HepG2 (cell line): Measurements from ENCODE around the gene DENND10. TPM values are rescaled to one million over a fixed set of nuclear protein-coding genes. Genes with fewer than 3 reads are reported as not detected.

Source experiments
- BCL6 ChIP-seq: IDR thresholded peaks from 2 replicates; pipeline ENCODE4 v1.6.1; 2016; ENCODE audit warnings: missing genetic modification reagents, missing compliant biosample characterization
- DRAP1 ChIP-seq: IDR thresholded peaks from 2 replicates; pipeline ENCODE4 v1.6.1; 2016; ENCODE audit warnings: missing genetic modification reagents, missing compliant biosample characterization
- DZIP1 ChIP-seq: sonication (generic); formaldehyde crosslinking; IDR thresholded peaks from 2 replicates; pipeline ENCODE4 v1.5.0; 2020; ENCODE audit warnings: mild to moderate bottlenecking, missing genetic modification reagents
- FOXA3 ChIP-seq: IDR thresholded peaks from 2 replicates; pipeline ENCODE4 v1.6.1; 2016; ENCODE audit warnings: missing genetic modification reagents, missing compliant biosample characterization
- FOXP4 ChIP-seq: sonication (generic); formaldehyde crosslinking; IDR thresholded peaks from 2 replicates; pipeline ENCODE4 v1.4.0; 2020; ENCODE audit warnings: missing genetic modification reagents
- GABPA ChIP-seq, 2 experiments: IDR thresholded peaks; 2 replicates each; pipeline ENCODE4 v1.6.1; 2011 to 2016; ENCODE audit warnings: low read depth in 2 of 2, low read length in 1 of 2, missing biosample characterization in 1 of 2, missing genetic modification characterization in 1 of 2
- HNRNPUL1 ChIP-seq: fragments of 200-400 bp; formaldehyde crosslinking; IDR thresholded peaks from 2 replicates; pipeline ENCODE4 v1.6.1; 2017; ENCODE audit warnings: low read depth, mild to moderate bottlenecking, low read length, moderate library complexity
- IKZF4 ChIP-seq: sonication (generic); formaldehyde crosslinking; IDR thresholded peaks from 2 replicates; pipeline ENCODE4 v1.5.1; 2020; ENCODE audit warnings: borderline replicate concordance, mild to moderate bottlenecking, low read depth, missing genetic modification reagents; ENCODE audit errors: not compliant biosample characterization
- KMT2B ChIP-seq: IDR thresholded peaks from 2 replicates; pipeline ENCODE4 v1.6.1; 2016; ENCODE audit warnings: missing genetic modification reagents, missing compliant biosample characterization
- MTA1 ChIP-seq: sonication (generic); formaldehyde crosslinking; IDR thresholded peaks from 2 replicates; pipeline ENCODE4 v1.4.0; 2020; ENCODE audit warnings: missing genetic modification reagents, mild to moderate bottlenecking, borderline replicate concordance
- NCOA2 ChIP-seq: sonication (generic); formaldehyde crosslinking; IDR thresholded peaks from 2 replicates; pipeline ENCODE4 v1.8.0; 2022; ENCODE audit warnings: inconsistent platforms
- NCOR1 ChIP-seq: fragments of 200-600 bp; sonication (generic); IDR thresholded peaks from 2 replicates; pipeline ENCODE4 v1.7.0; 2017; ENCODE audit warnings: antibody characterized with exemption, low read length, borderline replicate concordance
- NFE2L1 ChIP-seq: sonication (generic); formaldehyde crosslinking; IDR thresholded peaks from 2 replicates; pipeline ENCODE4 v1.4.0; 2020; ENCODE audit warnings: missing genetic modification reagents, mild to moderate bottlenecking, borderline replicate concordance
- PBX3 ChIP-seq: sonication (generic); formaldehyde crosslinking; IDR thresholded peaks from 2 replicates; pipeline ENCODE4 v1.8.1; 2023; ENCODE audit warnings: missing genetic modification reagents, inconsistent platforms, borderline replicate concordance
- RBAK ChIP-seq: sonication (generic); formaldehyde crosslinking; IDR thresholded peaks from 2 replicates; pipeline ENCODE4 v1.5.1; 2020; ENCODE audit warnings: mild to moderate bottlenecking, missing genetic modification reagents
- SOX13 ChIP-seq, 3 experiments: fragments of 450-650 bp in 1 of 3; sonication (generic) in 1 of 3; formaldehyde crosslinking in 1 of 3; IDR thresholded peaks in 2 of 3; conservative IDR thresholded peaks in 1 of 3; 2 replicates each; pipeline versions ENCODE4 v1.5.0 to v1.6.1; 2016 to 2020; ENCODE audit warnings: antibody characterized with exemption in 1 of 3, mild to moderate bottlenecking in 1 of 3, missing compliant biosample characterization in 1 of 3, missing genetic modification reagents in 1 of 3, moderate library complexity in 1 of 3
- YEATS4 ChIP-seq: sonication (generic); formaldehyde crosslinking; IDR thresholded peaks from 2 replicates; pipeline ENCODE4 v1.4.0; 2020; ENCODE audit warnings: missing genetic modification reagents, borderline replicate concordance
- ZNF225 ChIP-seq: sonication (generic); formaldehyde crosslinking; IDR thresholded peaks from 2 replicates; pipeline ENCODE4 v1.4.0; 2020; ENCODE audit warnings: mild to moderate bottlenecking, missing genetic modification reagents
- ZNF263 ChIP-seq: sonication (generic); formaldehyde crosslinking; IDR thresholded peaks from 2 replicates; pipeline ENCODE4 v1.4.0; 2020; ENCODE audit warnings: missing genetic modification reagents
- ZNF451 ChIP-seq: sonication (generic); formaldehyde crosslinking; IDR thresholded peaks from 2 replicates; pipeline ENCODE4 v1.5.0; 2020; ENCODE audit warnings: mild to moderate bottlenecking, missing genetic modification reagents
- ZNF790 ChIP-seq: sonication (generic); formaldehyde crosslinking; IDR thresholded peaks from 2 replicates; pipeline ENCODE4 v1.8.0; 2022; ENCODE audit warnings: missing genetic modification reagents, mild to moderate bottlenecking, borderline replicate concordance
- polyA plus RNA-seq, 8 experiments: library from polyadenylated mRNA; depleted of rRNA in 3 of 8; stranded (reverse) in 7 of 8; unstranded in 1 of 8; fragments of >200 nt; fragmentation: Illumina TruSeq in 4 of 8; extraction: Trizol in 4 of 8; gene quantifications; 2 replicates each; pipeline versions ENCODE4 v1.2.1 to v1.2.3, GENCODE V29; 2011 to 2016; ENCODE audit warnings: low read depth in 4 of 8, missing spikeins in 1 of 8, mixed read lengths in 1 of 8; ENCODE audit not compliant: insufficient read depth in 1 of 8
- total RNA-seq, 5 experiments: library from RNA; depleted of rRNA; stranded (reverse); fragments of >200 nt; fragmentation: Illumina TruSeq; extraction: Trizol; gene quantifications; 2 replicates each; pipeline ENCODE4 v1.2.3, GENCODE V29; 2016; ENCODE audit warnings: low read depth in 1 of 5

The DENND10 gene
- total and polyA plus RNA-seq, 2 of the 13 experiments (the other 11 are each of a cell fraction or from before 2014, with no cell fraction given), result 43.7 to 78.8 TPM

DNA sequence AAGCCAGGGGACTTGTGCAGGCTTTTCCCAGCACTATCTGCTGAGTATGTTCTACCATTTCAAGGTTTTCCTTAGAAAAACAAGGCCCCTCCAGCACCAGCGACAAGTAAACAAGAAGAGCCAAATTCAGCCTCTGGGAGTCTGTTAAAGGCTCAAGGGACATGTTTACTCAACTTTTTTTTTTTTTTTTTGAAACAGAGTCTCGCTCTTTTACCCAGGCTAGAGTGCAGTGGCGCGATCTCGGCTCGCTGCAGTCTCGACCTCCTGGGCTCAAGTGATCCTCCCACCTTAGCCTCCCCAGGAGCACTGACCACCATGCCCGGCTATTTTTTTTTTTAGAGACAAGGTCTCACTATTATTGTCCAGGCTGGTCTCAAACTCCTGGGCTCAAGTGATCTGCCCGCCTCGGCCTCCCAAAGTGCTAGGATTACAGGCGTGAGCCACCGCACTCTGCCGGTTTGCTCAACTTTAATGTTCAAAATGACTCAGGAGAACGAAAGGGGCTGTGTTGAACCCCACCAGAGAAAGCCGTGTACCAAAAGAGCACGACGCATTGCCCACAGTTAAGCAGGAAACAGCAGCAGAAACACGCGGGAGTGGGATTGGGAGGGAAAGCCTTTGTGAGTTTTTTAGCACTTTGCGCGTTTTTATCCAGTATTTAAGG lies 73.9 kb downstream of the DENND10 start (continued):
- TF ChIP-seq DZIP1 (CRISPR knock-in tag) (no peak), HNRNPUL1 (no peak), DRAP1 (0 out of 2 replicates have a peak, but pooled peaks have one; percentile 14), ZNF225 (no peak), FOXA3 (peak; percentile 89), ZNF451 (CRISPR knock-in tag) (no peak), KMT2B (CRISPR knock-in tag) (no peak), ZNF263 (CRISPR knock-in tag) (peak; percentile 48; the same call in 1 of the 2 replicates), IKZF4 (CRISPR knock-in tag) (no peak), MTA1 (CRISPR knock-in tag) (no peak), NCOR1 (peak; percentile 42; the same call in 1 of the 2 replicates), GABPA (IDR thresholded peaks at IDR 0.05; ENCODE audit: low read depth, low read length) (no peak), GABPA (CRISPR knock-in tag; IDR thresholded peaks at IDR 0.05; ENCODE audit: low read depth) (no peak), NFE2L1 (CRISPR knock-in tag) (no peak), PBX3 (CRISPR knock-in tag) (no peak), YEATS4 (no peak), NCOA2 (CRISPR knock-in tag) (0 out of 2 replicates have a peak, but pooled peaks have one; percentile 31), SOX13 (IDR thresholded peaks at IDR 0.05) (no peak), SOX13 (CRISPR knock-in tag; conservative IDR thresholded peaks at IDR 0.05 in 1 of 2, IDR thresholded peaks at IDR 0.05 in 1 of 2) (peak in 1 of 2 experiments; percentile 24; a peak in 1 of 4 replicates), ZNF790 (no peak), BCL6 (CRISPR knock-in tag) (peak; percentile 67), RBAK (no peak), FOXP4 (CRISPR knock-in tag) (peak; percentile 81)
